ENCODE measurements around the gene CACNA2D2. TPM values are rescaled to one million over a fixed set of nuclear protein-coding genes. Genes with fewer than 3 reads are reported as not detected.

The CACNA2D2 gene
- total and polyA plus RNA-seq, 12 donors, result 0.09 to 2.0 (median 0.60) TPM

DNA sequence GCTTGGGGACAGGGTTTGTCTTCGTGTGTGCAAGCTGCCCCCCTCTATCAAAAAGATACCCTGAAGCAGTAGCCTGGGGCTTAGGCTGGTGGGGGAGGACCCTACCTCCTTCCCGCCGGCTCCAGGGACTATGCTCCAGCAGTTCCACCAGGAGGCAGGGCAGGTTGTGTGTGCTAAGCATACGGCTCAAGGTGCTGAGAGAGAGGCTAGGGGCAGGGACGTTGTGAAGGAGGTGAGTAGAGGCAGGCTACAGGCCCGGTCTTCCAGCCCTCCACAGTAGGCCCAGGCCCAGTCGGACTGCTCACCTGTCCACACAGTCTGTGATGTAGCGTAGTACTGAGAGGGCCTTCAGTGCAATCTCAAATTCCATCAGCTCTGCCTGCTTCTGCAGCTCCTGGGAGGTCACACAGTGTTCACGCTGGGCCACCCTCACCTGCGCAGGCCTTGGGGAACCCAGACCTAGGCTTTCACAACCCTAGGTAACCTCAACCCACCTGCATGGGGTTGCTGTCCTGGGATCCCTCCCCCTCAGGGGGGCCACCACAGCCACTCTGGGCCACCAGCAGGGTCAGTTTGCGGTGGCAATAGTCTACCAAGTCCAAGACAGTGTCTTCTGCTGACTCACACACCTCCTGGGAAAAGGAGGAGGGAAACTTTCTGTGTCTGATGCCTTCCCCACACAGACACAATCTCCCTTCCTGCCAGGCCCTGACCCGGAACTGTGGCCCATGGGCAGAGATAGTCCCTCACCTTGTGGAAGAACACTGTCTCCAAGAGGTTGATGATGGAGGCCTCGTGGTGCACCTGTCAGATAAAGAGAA is 160.4 kb downstream of the CACNA2D2 start:
- Histone ChIP-seq H3K27ac (no peak overlapping the region), H3K9me3 (replicated peaks in 1 of 3) (no peaks in the 10 kb centered on the region), H3K4me3 (no peak overlapping the region), H3K36me3 (replicated peaks in 1 of 2) (peaks cover 0 to 7% of the 10 kb centered on the region in 2 donors), H3K27me3 (no peaks in the 10 kb centered on the region), H3K4me1 (replicated peaks in 1 of 2) (peaks cover 10 to 17% of the 10 kb centered on the region in 2 donors)
- TF ChIP-seq POLR2A (IDR thresholded peaks at IDR 0.05), result no peak
- TF ChIP-seq, protein P1, sequence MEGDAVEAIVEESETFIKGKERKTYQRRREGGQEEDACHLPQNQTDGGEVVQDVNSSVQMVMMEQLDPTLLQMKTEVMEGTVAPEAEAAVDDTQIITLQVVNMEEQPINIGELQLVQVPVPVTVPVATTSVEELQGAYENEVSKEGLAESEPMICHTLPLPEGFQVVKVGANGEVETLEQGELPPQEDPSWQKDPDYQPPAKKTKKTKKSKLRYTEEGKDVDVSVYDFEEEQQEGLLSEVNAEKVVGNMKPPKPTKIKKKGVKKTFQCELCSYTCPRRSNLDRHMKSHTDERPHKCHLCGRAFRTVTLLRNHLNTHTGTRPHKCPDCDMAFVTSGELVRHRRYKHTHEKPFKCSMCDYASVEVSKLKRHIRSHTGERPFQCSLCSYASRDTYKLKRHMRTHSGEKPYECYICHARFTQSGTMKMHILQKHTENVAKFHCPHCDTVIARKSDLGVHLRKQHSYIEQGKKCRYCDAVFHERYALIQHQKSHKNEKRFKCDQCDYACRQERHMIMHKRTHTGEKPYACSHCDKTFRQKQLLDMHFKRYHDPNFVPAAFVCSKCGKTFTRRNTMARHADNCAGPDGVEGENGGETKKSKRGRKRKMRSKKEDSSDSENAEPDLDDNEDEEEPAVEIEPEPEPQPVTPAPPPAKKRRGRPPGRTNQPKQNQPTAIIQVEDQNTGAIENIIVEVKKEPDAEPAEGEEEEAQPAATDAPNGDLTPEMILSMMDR (IDR thresholded peaks at IDR 0.05), result no peak
- intact Hi-C loops (cut with DNase I), result no loop called here
- 78 to 91% (median 85%) methylated on average over 8 to 13 of the region's 13 CpGs for WGBS, 4 donors
- no peak for DNase-seq

DNA sequence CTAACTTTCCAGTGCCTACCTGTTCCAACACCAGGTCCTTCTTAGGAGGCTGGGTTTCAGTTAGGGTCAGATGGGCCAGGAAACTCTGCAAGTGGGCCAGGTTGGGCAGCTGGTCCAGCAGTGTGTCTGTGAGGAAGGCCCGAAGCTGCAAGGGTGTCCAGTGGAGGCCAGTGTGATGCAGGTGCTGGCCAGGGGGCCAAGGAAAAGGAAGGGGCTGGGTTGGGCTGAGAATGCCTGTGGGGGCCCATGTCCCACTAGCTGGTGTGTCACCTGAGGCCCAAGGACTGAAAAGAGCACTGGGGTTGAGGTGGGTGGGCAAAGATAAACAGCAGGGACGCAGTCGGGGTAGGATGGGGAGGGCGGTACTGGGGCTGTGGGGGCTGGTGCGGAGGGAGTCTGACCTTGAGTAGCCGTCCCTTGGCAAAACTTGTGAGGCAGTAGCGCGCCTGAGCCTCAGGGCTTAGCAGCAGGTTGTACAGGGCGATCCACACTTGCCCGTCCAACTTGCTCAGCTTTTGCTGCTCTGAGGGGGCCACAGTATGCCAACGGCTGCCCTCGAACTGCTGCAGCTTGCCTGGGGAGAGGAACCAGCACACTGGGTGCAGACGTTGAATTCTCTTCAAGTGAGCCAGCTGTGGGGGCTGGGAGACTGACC is 161.3 kb downstream of the CACNA2D2 start:
- Histone ChIP-seq H3K4me1 (replicated peaks in 1 of 2) (peaks cover 14 to 22% of the 10 kb centered on the region in 2 donors), H3K27me3 (no peaks in the 10 kb centered on the region), H3K4me3 (no peak overlapping the region), H3K27ac (no peak overlapping the region), H3K9me3 (replicated peaks in 1 of 3) (no peaks in the 10 kb centered on the region), H3K36me3 (replicated peaks in 1 of 2) (no peaks in the 10 kb centered on the region)
- 77 to 90% (median 83%) methylated on average over 12 to 13 of the region's 13 CpGs for WGBS, 4 donors
- intact Hi-C loops (cut with DNase I), result no loop called here
- DNase-seq, result no peak
- no peak for TF ChIP-seq POLR2A (IDR thresholded peaks at IDR 0.05)
- TF ChIP-seq, protein P1 (IDR thresholded peaks at IDR 0.05), result no peak

DNA sequence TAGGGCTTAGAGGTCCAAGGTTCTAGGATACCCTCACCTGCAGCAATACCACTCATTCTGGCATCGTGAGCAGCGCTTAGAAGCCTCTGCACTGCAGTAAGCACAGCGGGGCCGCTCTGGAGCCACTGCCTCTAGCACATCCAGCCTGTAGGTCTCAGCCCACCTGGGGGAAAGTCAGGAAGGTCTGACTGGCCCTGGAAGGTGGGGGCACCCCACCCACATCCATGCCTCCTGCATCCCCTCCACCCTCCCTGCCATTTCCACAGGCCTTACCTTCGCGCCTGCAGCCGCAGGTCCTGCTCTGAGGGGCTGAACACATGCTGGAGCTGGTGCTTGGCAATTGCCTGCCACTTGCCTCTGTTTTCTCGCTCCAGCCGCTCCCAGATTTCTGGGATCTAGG is 161.9 kb downstream of the CACNA2D2 start:
- DNase-seq, result no peak
- H3K4me1 ChIP-seq (replicated peaks in 1 of 2), result peaks cover 16 to 25% of the 10 kb centered on the region in 2 donors

More for the DNA sequence above, 161.9 kb downstream of the CACNA2D2 start:
- no peaks in the 10 kb centered on the region for H3K9me3 ChIP-seq (replicated peaks in 1 of 3)
- no peaks in the 10 kb centered on the region for H3K36me3 ChIP-seq (replicated peaks in 1 of 2)
- no peaks in the 10 kb centered on the region for H3K27me3 ChIP-seq
- 83 to 98% (median 92%) methylated on average over 8 to 9 of the region's 9 CpGs for WGBS, 4 donors
- peak overlapping the region in 1 of 5 donors; percentile 92 for H3K27ac ChIP-seq
- peak overlapping the region in 1 of 4 donors; percentile 64 for H3K4me3 ChIP-seq
- TF ChIP-seq POLR2A (IDR thresholded peaks at IDR 0.05), result no peak
- TF ChIP-seq, protein P1 (IDR thresholded peaks at IDR 0.05), result no peak
- intact Hi-C loops (cut with DNase I), result no loop called here

Data from adrenal gland (tissue), 12 donors.